SU-DHL-6 (cell line): Measurements from ENCODE around the gene IFI6.

Experiments
- CTCF ChIP-seq: fragments of 200-600 bp; sonication (generic); IDR thresholded peaks from one replicate; pipeline ENCODE4 v1.5.1; 2017; ENCODE audit warnings: antibody characterized with exemption, mild to moderate bottlenecking, low read length, moderate library complexity; ENCODE audit not compliant: insufficient read depth, poor library complexity, severe bottlenecking
- EZH2phosphoT487 ChIP-seq: fragments of 200-600 bp; sonication (generic), shearing (Covaris generic); conservative IDR thresholded peaks from 2 replicates; pipeline ENCODE4 v1.6.1; 2018; ENCODE audit warnings: mild to moderate bottlenecking, antibody characterized with exemption, low read length, moderate library complexity, mixed read lengths

DNA sequence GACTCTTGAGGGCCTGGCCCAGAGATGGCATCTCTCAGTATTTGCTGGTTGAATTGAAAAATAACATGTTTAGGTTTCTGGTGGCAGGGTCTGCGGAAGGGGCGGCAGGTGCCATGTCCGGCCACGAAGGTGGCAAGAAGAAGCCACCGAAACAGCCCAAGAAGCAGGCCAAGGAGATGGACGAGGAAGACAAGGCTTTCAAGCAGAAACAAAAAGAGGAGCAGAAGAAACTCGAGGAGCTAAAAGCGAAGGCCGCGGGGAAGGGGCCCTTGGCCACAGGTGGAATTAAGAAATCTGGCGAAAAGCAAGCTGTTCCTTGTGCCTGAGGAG, 22.7 kb downstream of the IFI6 start:
- TF ChIP-seq CTCF = no peak
- TF ChIP-seq EZH2phosphoT487 = no peak
